Osteocyte (in vitro differentiated cells): ENCODE results near the gene TSPAN12. TPM values are rescaled to one million over a fixed set of nuclear protein-coding genes. Genes with fewer than 3 reads are reported as not detected.

Experiments
- DNase-seq: peaks from one replicate; pipeline ENCODE4 v3.0.0; 2021; ENCODE audit warnings: mixed read lengths; ENCODE audit not compliant: unreplicated experiment; ENCODE audit errors: extremely low spot score
- H3K27ac Mint-ChIP-seq: one replicate; pipeline ENCODE4 v1.8.0; 2021; ENCODE audit warnings: mild to moderate bottlenecking, mixed read lengths; ENCODE audit not compliant: unreplicated experiment
- H3K27me3 Mint-ChIP-seq: one replicate; pipeline ENCODE4 v1.8.0; 2021; ENCODE audit warnings: mixed read lengths; ENCODE audit not compliant: unreplicated experiment
- H3K36me3 Mint-ChIP-seq: one replicate; pipeline ENCODE4 v1.8.0; 2021; ENCODE audit warnings: mixed read lengths; ENCODE audit not compliant: unreplicated experiment
- H3K4me1 Mint-ChIP-seq: one replicate; pipeline ENCODE4 v1.8.0; 2021; ENCODE audit warnings: mixed read lengths; ENCODE audit not compliant: unreplicated experiment
- H3K4me3 Mint-ChIP-seq: one replicate; pipeline ENCODE4 v1.8.0; 2021; ENCODE audit warnings: mild to moderate bottlenecking, moderate library complexity, mixed read lengths; ENCODE audit not compliant: unreplicated experiment
- H3K9me3 Mint-ChIP-seq: one replicate; pipeline ENCODE4 v1.8.0; 2021; ENCODE audit warnings: mixed read lengths; ENCODE audit not compliant: unreplicated experiment
- total RNA-seq: library from RNA; stranded (reverse); gene quantifications from 2 replicates; pipeline ENCODE4 v1.2.1, GENCODE V29; 2021
- TF ChIP-seq, protein P1 (sequence below): fragments of 200-600 bp; sonication (generic); IDR thresholded peaks from 2 replicates; pipeline ENCODE4 v1.5.0; 2021; ENCODE audit warnings: antibody characterized with exemption, mild to moderate bottlenecking, moderate library complexity

The TSPAN12 gene
- total RNA-seq, 1 donor from 2014 or later: 13.2 TPM

DNA sequence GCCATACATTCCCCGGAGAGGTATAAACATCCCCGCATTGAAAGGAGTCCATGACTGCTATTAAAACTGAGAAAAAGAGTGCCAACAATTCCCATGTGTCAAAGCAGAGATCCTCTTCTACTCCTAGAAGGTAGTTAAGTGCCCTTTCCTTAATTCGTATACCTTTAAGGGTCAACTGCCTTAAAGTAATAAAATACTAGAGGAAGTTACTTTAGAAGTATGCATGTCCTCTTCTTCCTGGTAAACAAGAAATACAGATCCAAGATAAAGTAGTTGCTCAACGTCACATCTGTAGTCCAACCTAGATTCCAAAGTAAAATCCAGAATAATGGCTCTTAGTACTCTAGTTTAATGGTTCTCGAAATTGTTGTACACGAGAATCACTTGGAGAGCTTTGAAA lies 1.5 kb upstream of the TSPAN12 start:
- Mint-ChIP-seq H3K27ac (no peak overlapping the region), H3K9me3 (no peaks in the 10 kb centered on the region), H3K36me3 (peaks cover 7% of the 10 kb centered on the region), H3K4me3 (no peak overlapping the region), H3K27me3 (peaks cover 4% of the 10 kb centered on the region), H3K4me1 (peaks cover 18% of the 10 kb centered on the region)
- TF ChIP-seq, protein P1, sequence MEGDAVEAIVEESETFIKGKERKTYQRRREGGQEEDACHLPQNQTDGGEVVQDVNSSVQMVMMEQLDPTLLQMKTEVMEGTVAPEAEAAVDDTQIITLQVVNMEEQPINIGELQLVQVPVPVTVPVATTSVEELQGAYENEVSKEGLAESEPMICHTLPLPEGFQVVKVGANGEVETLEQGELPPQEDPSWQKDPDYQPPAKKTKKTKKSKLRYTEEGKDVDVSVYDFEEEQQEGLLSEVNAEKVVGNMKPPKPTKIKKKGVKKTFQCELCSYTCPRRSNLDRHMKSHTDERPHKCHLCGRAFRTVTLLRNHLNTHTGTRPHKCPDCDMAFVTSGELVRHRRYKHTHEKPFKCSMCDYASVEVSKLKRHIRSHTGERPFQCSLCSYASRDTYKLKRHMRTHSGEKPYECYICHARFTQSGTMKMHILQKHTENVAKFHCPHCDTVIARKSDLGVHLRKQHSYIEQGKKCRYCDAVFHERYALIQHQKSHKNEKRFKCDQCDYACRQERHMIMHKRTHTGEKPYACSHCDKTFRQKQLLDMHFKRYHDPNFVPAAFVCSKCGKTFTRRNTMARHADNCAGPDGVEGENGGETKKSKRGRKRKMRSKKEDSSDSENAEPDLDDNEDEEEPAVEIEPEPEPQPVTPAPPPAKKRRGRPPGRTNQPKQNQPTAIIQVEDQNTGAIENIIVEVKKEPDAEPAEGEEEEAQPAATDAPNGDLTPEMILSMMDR: no peak
- no peak for DNase-seq

DNA sequence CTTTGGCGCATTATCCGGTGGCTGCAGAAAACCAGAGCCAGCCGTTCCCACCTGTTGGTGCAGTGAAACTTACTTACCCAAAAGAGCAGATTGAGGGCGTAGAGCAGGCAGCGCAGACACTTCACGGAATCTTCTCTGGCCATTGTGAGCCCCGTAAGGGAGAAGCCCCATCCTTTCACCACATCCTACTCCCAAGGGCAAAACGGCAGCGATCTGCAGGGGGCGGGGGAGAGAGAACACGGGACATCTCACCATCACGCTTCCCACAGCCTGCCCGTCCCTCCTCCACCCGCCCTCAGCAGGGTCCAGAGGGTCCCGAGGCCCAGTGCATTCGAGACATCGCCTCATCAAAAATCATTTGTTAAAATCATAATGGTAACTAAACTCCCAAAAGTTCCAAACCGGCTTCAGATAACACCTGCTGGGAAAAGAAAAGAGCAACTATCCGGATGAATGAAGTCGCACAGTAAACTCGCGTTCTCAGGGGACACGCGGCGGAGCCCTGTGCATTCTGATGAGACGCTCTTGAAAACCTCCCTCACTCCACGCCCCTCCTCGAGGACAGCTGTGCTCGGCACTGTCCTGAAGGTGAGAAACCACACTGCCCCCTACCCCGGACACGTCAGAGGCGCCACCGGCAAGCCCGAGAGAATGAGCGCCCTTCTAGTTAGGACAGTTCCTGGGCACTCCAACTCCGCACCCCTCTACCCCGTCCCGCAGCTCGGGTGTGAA lies 1.2 kb downstream of the TSPAN12 start:
- TF ChIP-seq, protein P1: no peak
- peaks cover 7% of the 10 kb centered on the region for H3K36me3 Mint-ChIP-seq
- peaks cover 18% of the 10 kb centered on the region for H3K4me1 Mint-ChIP-seq
- H3K27ac Mint-ChIP-seq: peak overlapping the region; percentile 60
- no peaks in the 10 kb centered on the region for H3K9me3 Mint-ChIP-seq
- H3K27me3 Mint-ChIP-seq: no peaks in the 10 kb centered on the region
- no peak for DNase-seq
- H3K4me3 Mint-ChIP-seq: peak overlapping the region; percentile 96

DNA sequence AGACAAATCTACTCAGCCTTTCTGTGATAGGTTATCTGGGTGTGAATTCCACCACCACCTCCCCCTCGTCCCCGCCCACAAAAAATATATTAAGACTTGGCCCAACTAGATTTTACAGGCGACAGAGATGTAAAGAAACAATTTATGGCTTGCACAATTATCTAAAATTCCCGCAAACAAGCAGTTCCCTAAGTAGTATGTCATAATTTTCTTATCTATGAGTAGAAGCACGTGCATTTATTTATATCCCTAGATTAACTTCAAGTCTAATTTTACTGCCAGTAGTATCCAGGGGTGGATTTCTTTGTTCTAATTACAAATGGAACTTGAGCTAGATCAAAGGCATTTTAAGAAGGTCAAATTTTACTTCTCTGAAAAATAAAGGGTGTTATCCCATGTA lies 1.7 kb downstream of the TSPAN12 start:
- peak overlapping the region; percentile 96 for H3K4me3 Mint-ChIP-seq
- DNase-seq: no peak
- no peaks in the 10 kb centered on the region for H3K27me3 Mint-ChIP-seq
- no peak overlapping the region for H3K27ac Mint-ChIP-seq
- peaks cover 18% of the 10 kb centered on the region for H3K4me1 Mint-ChIP-seq
- peaks cover 7% of the 10 kb centered on the region for H3K36me3 Mint-ChIP-seq
- no peaks in the 10 kb centered on the region for H3K9me3 Mint-ChIP-seq
- TF ChIP-seq, protein P1: no peak

DNA sequence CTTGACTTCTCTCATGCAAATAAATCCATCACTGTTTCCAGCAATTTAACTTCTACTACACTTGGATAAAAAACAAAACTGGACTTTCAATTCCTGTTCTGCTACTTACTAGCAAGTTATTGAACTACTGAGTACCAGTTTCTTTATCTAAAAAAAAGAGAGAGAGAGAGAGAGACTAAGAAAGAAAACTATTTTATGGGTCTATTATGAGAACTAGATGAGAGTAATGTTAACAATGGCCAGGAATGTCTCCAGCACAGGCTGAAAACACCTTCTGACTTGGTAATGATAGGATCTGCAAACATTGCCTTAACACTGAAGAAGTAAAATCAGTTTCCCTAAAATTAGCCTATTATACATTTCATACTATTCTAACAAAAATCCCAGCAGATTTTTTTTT lies 5.2 kb downstream of the TSPAN12 start:
- Mint-ChIP-seq H3K27ac (no peak overlapping the region), H3K4me1 (peaks cover 12% of the 10 kb centered on the region), H3K4me3 (no peak overlapping the region), H3K27me3 (no peaks in the 10 kb centered on the region), H3K36me3 (peaks cover 7% of the 10 kb centered on the region), H3K9me3 (no peaks in the 10 kb centered on the region)
- TF ChIP-seq, protein P1: no peak
- no peak for DNase-seq

DNA sequence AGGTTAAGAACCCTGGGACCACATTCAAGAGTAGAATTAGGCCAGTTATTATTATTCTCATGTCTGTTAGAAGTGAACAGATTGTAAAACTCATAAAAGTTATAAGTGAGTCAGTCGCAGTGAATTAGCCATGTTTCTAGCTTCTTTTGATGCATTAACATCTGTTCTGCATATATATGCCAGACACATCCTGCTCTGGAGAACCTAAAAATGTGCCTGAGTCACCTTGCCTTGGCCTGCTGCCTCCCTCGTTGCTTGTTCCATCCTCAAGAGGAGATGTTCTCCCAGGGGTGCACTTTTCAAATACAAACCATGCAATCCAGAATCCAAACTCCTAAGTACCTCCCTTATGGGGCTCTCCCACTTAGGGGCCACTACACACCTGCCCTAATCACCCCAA lies 14.8 kb downstream of the TSPAN12 start:
- H3K27me3 Mint-ChIP-seq: no peaks in the 10 kb centered on the region
- no peaks in the 10 kb centered on the region for H3K9me3 Mint-ChIP-seq
- no peak overlapping the region for H3K4me3 Mint-ChIP-seq
- TF ChIP-seq, protein P1: no peak
- H3K27ac Mint-ChIP-seq: no peak overlapping the region
- H3K4me1 Mint-ChIP-seq: no peaks in the 10 kb centered on the region
- H3K36me3 Mint-ChIP-seq: peaks cover 31% of the 10 kb centered on the region
- no peak for DNase-seq
